NT2/D1 (cell line): ENCODE results near the gene ANK3.

Experiments
- DNase-seq: peaks from one replicate; pipeline ENCODE4 v3.0.0-alpha.2; 2011; ENCODE audit warnings: low read depth, low spot score
- H3K27me3 ChIP-seq: 2 replicates; pipeline ENCODE4 v1.6.0; 2011; ENCODE audit warnings: mild to moderate bottlenecking; ENCODE audit not compliant: insufficient read length, insufficient read depth
- H3K36me3 ChIP-seq: 2 replicates; pipeline ENCODE4 v1.6.1; 2011; ENCODE audit warnings: mild to moderate bottlenecking, low read length, mixed read lengths; ENCODE audit not compliant: insufficient read depth, insufficient read length
- H3K4me1 ChIP-seq: 2 replicates; pipeline ENCODE4 v1.5.1; 2011; ENCODE audit not compliant: insufficient read depth, insufficient read length
- H3K4me3 ChIP-seq: 2 replicates; pipeline ENCODE4 v1.5.1; 2011; ENCODE audit warnings: low read depth; ENCODE audit not compliant: insufficient read length
- H3K9ac ChIP-seq: 2 replicates; pipeline ENCODE4 v1.6.0; 2011; ENCODE audit warnings: low read depth; ENCODE audit not compliant: insufficient read length
- H3K9me3 ChIP-seq: 2 replicates; pipeline ENCODE4 v1.5.1; 2011; ENCODE audit warnings: mild to moderate bottlenecking, low read length; ENCODE audit not compliant: insufficient read depth
- SUZ12 ChIP-seq: IDR thresholded peaks from 2 replicates; pipeline ENCODE4 v1.6.1; 2011; ENCODE audit not compliant: insufficient read length, insufficient read depth; ENCODE audit errors: extremely low read depth
- YY1 ChIP-seq: IDR thresholded peaks from 2 replicates; pipeline ENCODE4 v1.6.1; 2011; ENCODE audit not compliant: insufficient read length, insufficient read depth
- ZNF274 ChIP-seq: IDR thresholded peaks from 2 replicates; pipeline ENCODE4 v1.6.1; 2011; ENCODE audit warnings: mild to moderate bottlenecking, low read depth, low read length

The ANK3 gene

GRCh38 chr10:60377955-60378354, 11.7 kb downstream of the ANK3 start:
- Histone ChIP-seq H3K9me3 (no peaks in the 10 kb centered on the region), H3K9ac (no peak overlapping the region), H3K36me3 (no peaks in the 10 kb centered on the region), H3K27me3 (no peaks in the 10 kb centered on the region), H3K4me3 (no peak overlapping the region), H3K4me1 (no peaks in the 10 kb centered on the region)
- TF ChIP-seq YY1 (no peak), SUZ12 (no peak), ZNF274 (no peak)
- DNase-seq: no peak

- Histone ChIP-seq H3K9me3 (no peaks in the 10 kb centered on the region), H3K4me1 (no peaks in the 10 kb centered on the region)
- TF ChIP-seq YY1 (no peak), SUZ12 (no peak), ZNF274 (no peak)
These were observed 12.7 kb downstream of the ANK3 start for GRCh38 chr10:60377042-60377352.

DNA sequence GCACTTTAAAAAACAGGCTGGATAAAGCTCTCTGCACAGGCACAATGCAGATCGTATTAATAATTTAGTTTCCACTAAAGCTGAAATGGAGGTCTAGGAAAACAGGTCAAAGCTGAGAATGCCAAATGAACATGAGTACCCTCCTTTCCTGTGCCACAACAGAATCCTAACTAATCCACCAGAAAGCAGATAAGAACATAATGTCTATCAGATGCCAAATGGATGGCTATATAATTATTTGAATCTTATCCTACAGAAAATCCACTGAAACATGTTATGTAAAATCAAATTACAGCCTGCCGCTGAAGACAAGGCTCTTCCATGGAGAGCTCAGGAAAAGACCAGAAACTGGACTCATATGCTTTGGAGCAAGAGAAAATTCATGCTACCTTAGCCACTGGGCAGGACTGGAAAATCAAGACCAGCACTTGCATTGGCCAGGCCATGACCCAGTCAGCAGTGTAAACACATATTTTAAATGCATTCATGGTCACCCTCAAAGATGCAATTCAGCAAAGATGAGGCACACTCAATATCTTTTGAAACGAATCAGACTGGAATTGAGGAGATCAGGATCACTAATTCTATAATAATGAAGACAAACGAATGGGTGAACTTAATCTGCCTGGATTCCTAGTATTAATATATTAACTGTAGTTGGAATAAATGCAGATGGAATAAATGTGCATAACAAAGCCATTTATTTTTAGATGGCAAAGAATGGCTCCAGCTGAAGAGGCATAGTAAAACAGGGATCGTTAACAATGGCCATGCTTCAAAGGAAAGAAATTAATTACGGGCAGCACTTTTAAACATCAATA, 13.2 kb downstream of the ANK3 start:
- no peak for TF ChIP-seq YY1
- no peak for TF ChIP-seq ZNF274
- no peak for TF ChIP-seq SUZ12
- DNase-seq: no peak
- H3K27me3 ChIP-seq: no peaks in the 10 kb centered on the region
- H3K9ac ChIP-seq: no peak overlapping the region
- no peaks in the 10 kb centered on the region for H3K4me1 ChIP-seq
- H3K4me3 ChIP-seq: no peak overlapping the region
- H3K9me3 ChIP-seq: no peaks in the 10 kb centered on the region
- H3K36me3 ChIP-seq: no peaks in the 10 kb centered on the region

More at GRCh38 chr10:60377042-60377352, 12.7 kb downstream of the ANK3 start:
- Histone ChIP-seq H3K9ac (no peak overlapping the region), H3K27me3 (no peaks in the 10 kb centered on the region), H3K36me3 (no peaks in the 10 kb centered on the region), H3K4me3 (no peak overlapping the region)
- DNase-seq: no peak

DNA sequence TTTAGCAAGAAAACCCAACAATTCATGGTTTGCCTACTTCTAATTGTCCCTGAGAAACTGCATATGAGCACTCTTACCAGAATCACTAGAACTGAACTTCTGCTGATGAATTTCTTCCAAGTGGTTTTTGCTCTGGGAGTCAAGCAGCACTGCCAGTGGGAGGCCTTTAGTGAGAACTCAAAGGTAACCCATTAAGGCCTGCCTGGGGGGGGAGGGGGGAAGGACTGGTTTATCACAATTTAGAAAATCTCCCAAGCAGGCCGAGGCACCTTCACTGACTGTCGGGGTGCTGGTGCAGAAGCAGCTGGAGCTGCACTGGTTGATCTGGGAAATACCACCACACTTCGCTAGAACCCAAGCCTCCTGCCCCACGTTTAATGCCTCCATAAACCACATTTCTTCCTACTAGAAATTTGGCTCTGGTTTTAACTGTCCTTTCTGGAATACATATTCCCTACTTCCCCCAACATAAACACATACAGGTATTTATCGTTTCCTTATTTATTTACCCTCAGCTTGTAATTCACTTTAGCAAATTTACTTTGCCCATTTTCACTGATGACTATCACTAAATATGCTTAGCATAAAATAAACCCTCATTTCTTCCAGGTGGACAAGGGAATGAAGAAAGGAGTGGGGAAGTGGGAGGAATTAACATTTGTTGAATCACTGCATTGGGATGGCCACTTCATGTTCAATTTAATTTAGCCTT, 14.2 kb downstream of the ANK3 start:
- H3K36me3 ChIP-seq: no peaks in the 10 kb centered on the region
- no peak overlapping the region for H3K9ac ChIP-seq
- H3K27me3 ChIP-seq: no peaks in the 10 kb centered on the region
- H3K9me3 ChIP-seq: no peaks in the 10 kb centered on the region
- no peaks in the 10 kb centered on the region for H3K4me1 ChIP-seq
- no peak overlapping the region for H3K4me3 ChIP-seq
- no peak for DNase-seq
- no peak for TF ChIP-seq SUZ12
- TF ChIP-seq YY1: no peak
- no peak for TF ChIP-seq ZNF274

GRCh38 chr10:60374836-60375235, 14.8 kb downstream of the ANK3 start:
- Histone ChIP-seq H3K36me3 (no peaks in the 10 kb centered on the region), H3K9ac (no peak overlapping the region), H3K27me3 (no peaks in the 10 kb centered on the region), H3K4me1 (no peaks in the 10 kb centered on the region), H3K9me3 (no peaks in the 10 kb centered on the region), H3K4me3 (no peak overlapping the region)
- TF ChIP-seq ZNF274 (no peak), YY1 (no peak), SUZ12 (no peak)
- no peak for DNase-seq

DNA sequence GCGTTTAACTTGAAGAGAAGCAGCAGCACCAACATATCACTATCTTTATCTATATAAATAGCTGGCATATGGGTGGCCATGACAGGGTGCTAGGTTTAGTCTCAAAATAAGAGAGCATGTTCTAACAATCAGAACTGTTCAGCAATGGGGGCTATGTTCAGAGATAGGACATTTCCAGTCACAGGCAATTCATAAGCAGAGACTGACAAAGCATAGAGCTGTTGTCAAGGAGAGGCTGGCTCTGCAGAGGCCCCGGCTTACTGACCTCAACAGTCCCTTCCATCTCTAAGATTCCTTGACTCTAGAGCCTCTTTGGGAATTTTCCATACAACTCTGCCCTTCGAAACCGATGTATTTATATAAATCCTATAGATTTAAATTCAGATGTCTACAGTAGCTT, 17.2 kb downstream of the ANK3 start:
- no peaks in the 10 kb centered on the region for H3K4me1 ChIP-seq
- no peak for TF ChIP-seq SUZ12
- no peak for TF ChIP-seq ZNF274
- no peak for TF ChIP-seq YY1
- H3K4me3 ChIP-seq: no peak overlapping the region
- no peak overlapping the region for H3K9ac ChIP-seq
- H3K9me3 ChIP-seq: no peaks in the 10 kb centered on the region
- no peak for DNase-seq
- H3K27me3 ChIP-seq: no peaks in the 10 kb centered on the region
- no peaks in the 10 kb centered on the region for H3K36me3 ChIP-seq

- Histone ChIP-seq H3K9me3 (no peaks in the 10 kb centered on the region), H3K9ac (no peak overlapping the region), H3K36me3 (no peaks in the 10 kb centered on the region), H3K4me1 (no peaks in the 10 kb centered on the region), H3K4me3 (no peak overlapping the region), H3K27me3 (no peaks in the 10 kb centered on the region)
- no peak for TF ChIP-seq ZNF274
- no peak for DNase-seq
These were observed 20.1 kb downstream of the ANK3 start for GRCh38 chr10:60369547-60369930.
